HEK293 (cell line): ENCODE data around the gene SMO.
A peak's percentile ranks its signal among the peaks of the same experiment; 100 is the strongest.

Source experiments
- BCL11B ChIP-seq: fragments of 450-650 bp; formaldehyde crosslinking; IDR thresholded peaks from 2 replicates; pipeline ENCODE4 v1.5.1; 2016; ENCODE audit warnings: low read depth, missing biosample characterization, missing genetic modification characterization
- FEZF1 ChIP-seq: fragments of 450-650 bp; formaldehyde crosslinking; IDR thresholded peaks from 2 replicates; pipeline ENCODE4 v1.5.1; 2016; ENCODE audit warnings: missing biosample characterization, missing genetic modification characterization
- KLF8 ChIP-seq: fragments of 450-650 bp; formaldehyde crosslinking; IDR thresholded peaks from 2 replicates; pipeline ENCODE4 v1.5.1; 2016; ENCODE audit warnings: missing biosample characterization, missing genetic modification characterization
- OSR2 ChIP-seq: fragments of 450-650 bp; formaldehyde crosslinking; IDR thresholded peaks from 2 replicates; pipeline ENCODE4 v1.5.1; 2016; ENCODE audit warnings: missing biosample characterization, missing genetic modification characterization
- SALL2 ChIP-seq: fragments of 450-650 bp; formaldehyde crosslinking; IDR thresholded peaks from 2 replicates; pipeline ENCODE4 v1.5.0; 2017; ENCODE audit warnings: missing biosample characterization, mild to moderate bottlenecking, missing genetic modification characterization, borderline replicate concordance
- SP7 ChIP-seq: fragments of 450-650 bp; formaldehyde crosslinking; IDR thresholded peaks from 2 replicates; pipeline ENCODE4 v1.5.1; 2016; ENCODE audit warnings: missing biosample characterization, missing genetic modification characterization
- ZBTB1 ChIP-seq: fragments of 450-650 bp; formaldehyde crosslinking; IDR thresholded peaks from 2 replicates; pipeline ENCODE4 v1.5.1; 2016; ENCODE audit warnings: missing biosample characterization, missing genetic modification characterization
- ZBTB48 ChIP-seq: fragments of 450-650 bp; formaldehyde crosslinking; IDR thresholded peaks from 2 replicates; pipeline ENCODE4 v1.5.1; 2016; ENCODE audit warnings: missing biosample characterization, missing genetic modification characterization
- ZNF132 ChIP-seq: fragments of 450-650 bp; formaldehyde crosslinking; IDR thresholded peaks from 2 replicates; pipeline ENCODE4 v1.5.1; 2017; ENCODE audit warnings: missing biosample characterization, missing genetic modification characterization, borderline replicate concordance
- ZNF133 ChIP-seq: fragments of 450-650 bp; formaldehyde crosslinking; IDR thresholded peaks from 2 replicates; pipeline ENCODE4 v1.5.1; 2016; ENCODE audit warnings: missing biosample characterization, missing genetic modification characterization
- ZNF24 ChIP-seq: fragments of 450-650 bp; formaldehyde crosslinking; IDR thresholded peaks from 2 replicates; pipeline ENCODE4 v1.5.1; 2016; ENCODE audit warnings: missing biosample characterization, missing genetic modification characterization
- ZNF37A ChIP-seq: fragments of 450-650 bp; IDR thresholded peaks from 2 replicates; pipeline ENCODE4 v1.5.1; 2018; ENCODE audit warnings: missing biosample characterization, missing genetic modification characterization
- ZNF501 ChIP-seq: fragments of 450-650 bp; formaldehyde crosslinking; IDR thresholded peaks from 2 replicates; pipeline ENCODE4 v1.5.1; 2016; ENCODE audit warnings: missing biosample characterization, missing genetic modification characterization
- ZNF561 ChIP-seq: fragments of 450-650 bp; IDR thresholded peaks from 2 replicates; pipeline ENCODE4 v1.5.1; 2018; ENCODE audit warnings: missing biosample characterization, missing genetic modification characterization, borderline replicate concordance
- ZNF654 ChIP-seq: fragments of 450-650 bp; formaldehyde crosslinking; IDR thresholded peaks from 2 replicates; pipeline ENCODE4 v1.5.1; 2016; ENCODE audit warnings: low read depth, missing biosample characterization, missing genetic modification characterization
- ZNF670 ChIP-seq: fragments of 450-650 bp; formaldehyde crosslinking; IDR thresholded peaks from 2 replicates; pipeline ENCODE4 v1.5.1; 2016; ENCODE audit warnings: missing biosample characterization, missing genetic modification characterization, low read depth
- ZNF776 ChIP-seq: fragments of 450-650 bp; formaldehyde crosslinking; IDR thresholded peaks from 2 replicates; pipeline ENCODE4 v1.5.0; 2017; ENCODE audit warnings: missing biosample characterization, missing genetic modification characterization, borderline replicate concordance
- ZSCAN30 ChIP-seq: fragments of 450-650 bp; IDR thresholded peaks from 2 replicates; pipeline ENCODE4 v1.5.1; 2018; ENCODE audit warnings: missing biosample characterization, mild to moderate bottlenecking, missing genetic modification characterization, moderate library complexity
- TF ChIP-seq, protein P1 (sequence below): fragments of 450-650 bp; IDR thresholded peaks from 2 replicates; pipeline ENCODE4 v1.5.1; 2018; ENCODE audit warnings: missing biosample characterization, mild to moderate bottlenecking, missing genetic modification characterization
- TF ChIP-seq, protein P2 (sequence below): fragments of 450-650 bp; formaldehyde crosslinking; IDR thresholded peaks from 2 replicates; pipeline ENCODE4 v1.5.1; 2016; ENCODE audit warnings: missing biosample characterization, missing genetic modification characterization
- TF ChIP-seq, protein P3 (sequence below): fragments of 450-650 bp; formaldehyde crosslinking; conservative IDR thresholded peaks from 2 replicates; pipeline ENCODE4 v1.5.1; 2016; ENCODE audit warnings: low read depth, missing biosample characterization, missing genetic modification characterization
- TF ChIP-seq, protein P4 (sequence below): fragments of 450-650 bp; formaldehyde crosslinking; IDR thresholded peaks from 2 replicates; pipeline ENCODE4 v1.5.1; 2016; ENCODE audit warnings: missing biosample characterization, missing genetic modification characterization
- TF ChIP-seq, protein P5 (sequence below): fragments of 450-650 bp; formaldehyde crosslinking; IDR thresholded peaks from 2 replicates; pipeline ENCODE4 v1.5.1; 2017; ENCODE audit warnings: missing biosample characterization, missing genetic modification characterization
- TF ChIP-seq, protein P6 (sequence below): IDR thresholded peaks from 2 replicates; pipeline ENCODE4 v1.6.1; 2011; ENCODE audit warnings: mild to moderate bottlenecking, low read depth, low read length, borderline replicate concordance

SMO gene

DNA sequence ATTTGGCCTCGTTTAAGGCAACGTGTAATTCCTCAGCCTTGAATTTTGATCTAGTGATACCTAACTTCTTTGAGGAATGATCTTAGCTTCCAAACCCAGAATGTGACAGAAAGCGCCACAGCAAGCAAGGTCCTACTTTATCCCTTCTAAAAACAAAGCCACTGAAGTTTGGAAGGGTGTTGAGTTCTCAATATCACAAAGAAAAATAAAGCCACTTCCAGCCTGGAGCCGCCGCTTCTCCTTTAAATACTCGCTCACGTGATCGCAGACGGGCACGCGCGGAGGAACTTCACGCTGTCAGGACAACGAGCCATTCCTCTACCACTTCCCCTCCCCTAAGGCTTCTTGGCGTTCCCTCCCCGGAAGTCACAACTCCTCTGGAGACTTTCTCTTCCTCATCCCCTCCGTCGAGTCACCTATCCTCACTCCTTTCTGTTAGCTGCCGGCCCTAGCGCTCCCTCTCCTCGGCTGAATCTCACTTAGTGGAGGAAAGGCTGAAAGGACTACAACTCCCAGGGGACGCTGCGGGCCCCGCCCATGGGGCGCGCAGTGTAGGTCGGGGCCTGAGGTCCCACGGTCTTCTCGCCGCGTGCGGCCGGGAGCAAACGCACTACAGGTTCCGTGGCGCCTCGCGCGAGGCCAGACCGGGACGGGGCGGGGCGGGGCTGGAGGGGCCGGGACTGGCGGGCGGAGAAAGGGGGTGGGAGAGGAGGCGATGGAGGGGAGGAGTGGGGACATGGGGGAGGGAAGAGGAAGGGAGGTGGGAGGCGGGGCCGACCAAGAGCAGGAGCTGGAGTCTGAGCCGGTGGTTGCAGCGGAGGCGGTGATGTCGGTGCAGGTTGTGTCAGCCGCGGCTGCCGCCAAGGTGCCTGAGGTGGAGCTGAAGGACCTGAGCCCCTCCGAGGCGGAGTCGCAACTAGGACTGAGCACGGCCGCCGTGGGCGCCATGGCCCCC, 36.1 kb downstream of the SMO start, which contains the start of gene AHCYL2 (continued):
- TF ChIP-seq ZNF501 (tag by site-specific recombination) (no peak), SP7 (tag by site-specific recombination) (peak; percentile 75), KLF8 (tag by site-specific recombination) (peak; percentile 100), ZNF37A (tag by site-specific recombination) (no peak), ZBTB1 (tag by site-specific recombination) (no peak), BCL11B (tag by site-specific recombination) (no peak), ZNF133 (no peak), ZNF654 (no peak), FEZF1 (tag by site-specific recombination) (peak; percentile 76), ZNF132 (tag by site-specific recombination) (no peak), ZNF776 (tag by site-specific recombination) (no peak), SALL2 (tag by site-specific recombination) (no peak), ZNF670 (no peak), ZSCAN30 (0 out of 2 replicates have a peak, but pooled peaks have one; percentile 7), OSR2 (tag by site-specific recombination) (no peak), ZNF561 (tag by site-specific recombination) (no peak; the same call in 1 of the 2 replicates), ZNF24 (tag by site-specific recombination) (0 out of 2 replicates have a peak, but pooled peaks have one; percentile 62), ZBTB48 (tag by site-specific recombination) (peak; percentile 22; the same call in 1 of the 2 replicates)
- TF ChIP-seq, protein P1, sequence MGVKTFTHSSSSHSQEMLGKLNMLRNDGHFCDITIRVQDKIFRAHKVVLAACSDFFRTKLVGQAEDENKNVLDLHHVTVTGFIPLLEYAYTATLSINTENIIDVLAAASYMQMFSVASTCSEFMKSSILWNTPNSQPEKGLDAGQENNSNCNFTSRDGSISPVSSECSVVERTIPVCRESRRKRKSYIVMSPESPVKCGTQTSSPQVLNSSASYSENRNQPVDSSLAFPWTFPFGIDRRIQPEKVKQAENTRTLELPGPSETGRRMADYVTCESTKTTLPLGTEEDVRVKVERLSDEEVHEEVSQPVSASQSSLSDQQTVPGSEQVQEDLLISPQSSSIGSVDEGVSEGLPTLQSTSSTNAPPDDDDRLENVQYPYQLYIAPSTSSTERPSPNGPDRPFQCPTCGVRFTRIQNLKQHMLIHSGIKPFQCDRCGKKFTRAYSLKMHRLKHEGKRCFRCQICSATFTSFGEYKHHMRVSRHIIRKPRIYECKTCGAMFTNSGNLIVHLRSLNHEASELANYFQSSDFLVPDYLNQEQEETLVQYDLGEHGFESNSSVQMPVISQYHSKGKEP (tag by site-specific recombination): 0 out of 2 replicates have a peak, but pooled peaks have one; percentile 24
- TF ChIP-seq, protein P2, sequence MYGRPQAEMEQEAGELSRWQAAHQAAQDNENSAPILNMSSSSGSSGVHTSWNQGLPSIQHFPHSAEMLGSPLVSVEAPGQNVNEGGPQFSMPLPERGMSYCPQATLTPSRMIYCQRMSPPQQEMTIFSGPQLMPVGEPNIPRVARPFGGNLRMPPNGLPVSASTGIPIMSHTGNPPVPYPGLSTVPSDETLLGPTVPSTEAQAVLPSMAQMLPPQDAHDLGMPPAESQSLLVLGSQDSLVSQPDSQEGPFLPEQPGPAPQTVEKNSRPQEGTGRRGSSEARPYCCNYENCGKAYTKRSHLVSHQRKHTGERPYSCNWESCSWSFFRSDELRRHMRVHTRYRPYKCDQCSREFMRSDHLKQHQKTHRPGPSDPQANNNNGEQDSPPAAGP: peak; percentile 81
- TF ChIP-seq, protein P3, sequence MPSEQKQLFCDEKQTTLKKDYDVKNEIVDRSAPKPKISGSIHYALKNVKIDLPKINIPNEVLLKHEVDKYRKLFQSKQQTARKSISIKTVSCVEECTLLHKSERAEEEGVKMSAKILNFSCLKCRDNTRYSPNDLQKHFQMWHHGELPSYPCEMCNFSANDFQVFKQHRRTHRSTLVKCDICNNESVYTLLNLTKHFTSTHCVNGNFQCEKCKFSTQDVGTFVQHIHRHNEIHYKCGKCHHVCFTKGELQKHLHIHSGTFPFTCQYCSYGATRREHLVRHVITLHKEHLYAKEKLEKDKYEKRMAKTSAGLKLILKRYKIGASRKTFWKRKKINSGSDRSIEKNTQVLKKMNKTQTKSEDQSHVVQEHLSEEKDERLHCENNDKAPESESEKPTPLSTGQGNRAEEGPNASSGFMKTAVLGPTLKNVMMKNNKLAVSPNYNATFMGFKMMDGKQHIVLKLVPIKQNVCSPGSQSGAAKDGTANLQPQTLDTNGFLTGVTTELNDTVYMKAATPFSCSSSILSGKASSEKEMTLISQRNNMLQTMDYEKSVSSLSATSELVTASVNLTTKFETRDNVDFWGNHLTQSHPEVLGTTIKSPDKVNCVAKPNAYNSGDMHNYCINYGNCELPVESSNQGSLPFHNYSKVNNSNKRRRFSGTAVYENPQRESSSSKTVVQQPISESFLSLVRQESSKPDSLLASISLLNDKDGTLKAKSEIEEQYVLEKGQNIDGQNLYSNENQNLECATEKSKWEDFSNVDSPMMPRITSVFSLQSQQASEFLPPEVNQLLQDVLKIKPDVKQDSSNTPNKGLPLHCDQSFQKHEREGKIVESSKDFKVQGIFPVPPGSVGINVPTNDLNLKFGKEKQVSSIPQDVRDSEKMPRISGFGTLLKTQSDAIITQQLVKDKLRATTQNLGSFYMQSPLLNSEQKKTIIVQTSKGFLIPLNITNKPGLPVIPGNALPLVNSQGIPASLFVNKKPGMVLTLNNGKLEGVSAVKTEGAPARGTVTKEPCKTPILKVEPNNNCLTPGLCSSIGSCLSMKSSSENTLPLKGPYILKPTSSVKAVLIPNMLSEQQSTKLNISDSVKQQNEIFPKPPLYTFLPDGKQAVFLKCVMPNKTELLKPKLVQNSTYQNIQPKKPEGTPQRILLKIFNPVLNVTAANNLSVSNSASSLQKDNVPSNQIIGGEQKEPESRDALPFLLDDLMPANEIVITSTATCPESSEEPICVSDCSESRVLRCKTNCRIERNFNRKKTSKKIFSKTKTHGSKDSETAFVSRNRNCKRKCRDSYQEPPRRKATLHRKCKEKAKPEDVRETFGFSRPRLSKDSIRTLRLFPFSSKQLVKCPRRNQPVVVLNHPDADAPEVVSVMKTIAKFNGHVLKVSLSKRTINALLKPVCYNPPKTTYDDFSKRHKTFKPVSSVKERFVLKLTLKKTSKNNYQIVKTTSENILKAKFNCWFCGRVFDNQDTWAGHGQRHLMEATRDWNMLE: peak; percentile 58; the same call in 1 of the 2 replicates
- TF ChIP-seq, protein P4, sequence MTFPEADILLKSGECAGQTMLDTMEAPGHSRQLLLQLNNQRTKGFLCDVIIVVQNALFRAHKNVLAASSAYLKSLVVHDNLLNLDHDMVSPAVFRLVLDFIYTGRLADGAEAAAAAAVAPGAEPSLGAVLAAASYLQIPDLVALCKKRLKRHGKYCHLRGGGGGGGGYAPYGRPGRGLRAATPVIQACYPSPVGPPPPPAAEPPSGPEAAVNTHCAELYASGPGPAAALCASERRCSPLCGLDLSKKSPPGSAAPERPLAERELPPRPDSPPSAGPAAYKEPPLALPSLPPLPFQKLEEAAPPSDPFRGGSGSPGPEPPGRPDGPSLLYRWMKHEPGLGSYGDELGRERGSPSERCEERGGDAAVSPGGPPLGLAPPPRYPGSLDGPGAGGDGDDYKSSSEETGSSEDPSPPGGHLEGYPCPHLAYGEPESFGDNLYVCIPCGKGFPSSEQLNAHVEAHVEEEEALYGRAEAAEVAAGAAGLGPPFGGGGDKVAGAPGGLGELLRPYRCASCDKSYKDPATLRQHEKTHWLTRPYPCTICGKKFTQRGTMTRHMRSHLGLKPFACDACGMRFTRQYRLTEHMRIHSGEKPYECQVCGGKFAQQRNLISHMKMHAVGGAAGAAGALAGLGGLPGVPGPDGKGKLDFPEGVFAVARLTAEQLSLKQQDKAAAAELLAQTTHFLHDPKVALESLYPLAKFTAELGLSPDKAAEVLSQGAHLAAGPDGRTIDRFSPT (tag by site-specific recombination): no peak
- TF ChIP-seq, protein P5, sequence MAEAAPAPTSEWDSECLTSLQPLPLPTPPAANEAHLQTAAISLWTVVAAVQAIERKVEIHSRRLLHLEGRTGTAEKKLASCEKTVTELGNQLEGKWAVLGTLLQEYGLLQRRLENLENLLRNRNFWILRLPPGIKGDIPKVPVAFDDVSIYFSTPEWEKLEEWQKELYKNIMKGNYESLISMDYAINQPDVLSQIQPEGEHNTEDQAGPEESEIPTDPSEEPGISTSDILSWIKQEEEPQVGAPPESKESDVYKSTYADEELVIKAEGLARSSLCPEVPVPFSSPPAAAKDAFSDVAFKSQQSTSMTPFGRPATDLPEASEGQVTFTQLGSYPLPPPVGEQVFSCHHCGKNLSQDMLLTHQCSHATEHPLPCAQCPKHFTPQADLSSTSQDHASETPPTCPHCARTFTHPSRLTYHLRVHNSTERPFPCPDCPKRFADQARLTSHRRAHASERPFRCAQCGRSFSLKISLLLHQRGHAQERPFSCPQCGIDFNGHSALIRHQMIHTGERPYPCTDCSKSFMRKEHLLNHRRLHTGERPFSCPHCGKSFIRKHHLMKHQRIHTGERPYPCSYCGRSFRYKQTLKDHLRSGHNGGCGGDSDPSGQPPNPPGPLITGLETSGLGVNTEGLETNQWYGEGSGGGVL: peak; percentile 99
- TF ChIP-seq, protein P6, sequence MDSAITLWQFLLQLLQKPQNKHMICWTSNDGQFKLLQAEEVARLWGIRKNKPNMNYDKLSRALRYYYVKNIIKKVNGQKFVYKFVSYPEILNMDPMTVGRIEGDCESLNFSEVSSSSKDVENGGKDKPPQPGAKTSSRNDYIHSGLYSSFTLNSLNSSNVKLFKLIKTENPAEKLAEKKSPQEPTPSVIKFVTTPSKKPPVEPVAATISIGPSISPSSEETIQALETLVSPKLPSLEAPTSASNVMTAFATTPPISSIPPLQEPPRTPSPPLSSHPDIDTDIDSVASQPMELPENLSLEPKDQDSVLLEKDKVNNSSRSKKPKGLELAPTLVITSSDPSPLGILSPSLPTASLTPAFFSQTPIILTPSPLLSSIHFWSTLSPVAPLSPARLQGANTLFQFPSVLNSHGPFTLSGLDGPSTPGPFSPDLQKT: no peak
